A673 (cell line): ENCODE results near the gene MPRIP.

Source experiments
- EZH2 ChIP-seq: fragments of 200-600 bp; sonication (generic); IDR thresholded peaks from 2 replicates; pipeline ENCODE4 v1.6.1; 2017; ENCODE audit warnings: borderline replicate concordance, low read depth, mild to moderate bottlenecking, mixed read lengths, antibody characterized with exemption, low read length; ENCODE audit not compliant: poor library complexity, severe bottlenecking
- TF ChIP-seq, protein P1 (sequence below): fragments of 300-800, 200-600 bp; sonication (generic); conservative IDR thresholded peaks from 2 replicates; pipeline ENCODE4 v1.5.1; 2017; ENCODE audit warnings: low read depth, mild to moderate bottlenecking, antibody characterized with exemption, low read length, moderate library complexity, mixed read lengths

DNA sequence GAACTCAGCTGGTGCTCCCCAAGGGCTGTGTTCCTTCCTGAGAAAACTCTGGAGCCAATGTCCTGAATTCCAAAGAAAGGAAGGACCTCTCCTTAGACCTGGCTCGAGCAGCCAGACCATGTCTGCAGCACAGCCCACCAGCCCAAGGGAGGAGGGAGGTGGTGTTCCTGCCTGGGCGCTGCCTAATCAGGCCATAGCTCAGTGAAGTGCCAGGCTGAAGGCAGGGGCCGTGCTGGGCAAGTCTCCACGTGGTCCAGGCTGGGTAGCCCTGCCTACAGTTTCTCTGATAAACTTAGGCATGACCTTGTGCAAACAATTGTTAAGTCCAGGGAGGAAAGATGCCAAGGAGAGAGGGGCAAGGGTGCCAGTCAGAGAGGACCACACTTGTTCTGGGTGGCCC lies 76.8 kb downstream of the MPRIP start:
- TF ChIP-seq, protein P1, sequence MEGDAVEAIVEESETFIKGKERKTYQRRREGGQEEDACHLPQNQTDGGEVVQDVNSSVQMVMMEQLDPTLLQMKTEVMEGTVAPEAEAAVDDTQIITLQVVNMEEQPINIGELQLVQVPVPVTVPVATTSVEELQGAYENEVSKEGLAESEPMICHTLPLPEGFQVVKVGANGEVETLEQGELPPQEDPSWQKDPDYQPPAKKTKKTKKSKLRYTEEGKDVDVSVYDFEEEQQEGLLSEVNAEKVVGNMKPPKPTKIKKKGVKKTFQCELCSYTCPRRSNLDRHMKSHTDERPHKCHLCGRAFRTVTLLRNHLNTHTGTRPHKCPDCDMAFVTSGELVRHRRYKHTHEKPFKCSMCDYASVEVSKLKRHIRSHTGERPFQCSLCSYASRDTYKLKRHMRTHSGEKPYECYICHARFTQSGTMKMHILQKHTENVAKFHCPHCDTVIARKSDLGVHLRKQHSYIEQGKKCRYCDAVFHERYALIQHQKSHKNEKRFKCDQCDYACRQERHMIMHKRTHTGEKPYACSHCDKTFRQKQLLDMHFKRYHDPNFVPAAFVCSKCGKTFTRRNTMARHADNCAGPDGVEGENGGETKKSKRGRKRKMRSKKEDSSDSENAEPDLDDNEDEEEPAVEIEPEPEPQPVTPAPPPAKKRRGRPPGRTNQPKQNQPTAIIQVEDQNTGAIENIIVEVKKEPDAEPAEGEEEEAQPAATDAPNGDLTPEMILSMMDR: no peak
- TF ChIP-seq EZH2: no peak
